H4 (cell line): Measurements from ENCODE around the gene TBL2. TPM values are rescaled to one million over a fixed set of nuclear protein-coding genes. Genes with fewer than 3 reads are reported as not detected.
"Not testable (repeated sequence)": the region's sequence is repeated elsewhere in the genome, so short reads cannot be mapped to it uniquely, and the experiment has no call there.

Experiments
- DNase-seq: peaks from one replicate; pipeline ENCODE4 v3.0.0-alpha.2; 2015; ENCODE audit warnings: low spot score
- total RNA-seq: library from RNA; depleted of rRNA; stranded (reverse); fragments of >200 nt; shearing (Covaris generic); gene quantifications from 2 replicates; pipeline ENCODE4 v1.2.3, GENCODE V29; 2014

Gene TBL2
- total RNA-seq, 1 experiment from 2014 or later, result 68.6 TPM

- no peak for DNase-seq
These were observed 28.7 kb upstream of the TBL2 start for GRCh38 chr7:73606801-73607691.

GRCh38 chr7:73605601-73606220, 27.3 kb upstream of the TBL2 start:
- DNase-seq, result no peak

- DNase-seq, result no peak
These were observed 24.6 kb upstream of the TBL2 start for GRCh38 chr7:73602721-73603651.

- no peak for DNase-seq
These were observed 21.5 kb upstream of the TBL2 start for GRCh38 chr7:73599916-73600315.

GRCh38 chr7:73599151-73599882, 20.9 kb upstream of the TBL2 start:
- no peak for DNase-seq

- no peak for DNase-seq
These were observed 19.8 kb upstream of the TBL2 start for GRCh38 chr7:73597978-73598782.

- DNase-seq, result no peak
These were observed 18.0 kb upstream of the TBL2 start for GRCh38 chr7:73596191-73597065.

GRCh38 chr7:73595358-73595757, 17.0 kb upstream of the TBL2 start:
- no peak for DNase-seq

- DNase-seq, result no peak
These were observed 15.0 kb upstream of the TBL2 start for GRCh38 chr7:73593207-73594045.

- DNase-seq, result no peak
These were observed 8.5 kb upstream of the TBL2 start for GRCh38 chr7:73586911-73587310.

- no peak for DNase-seq
These were observed 6.8 kb upstream of the TBL2 start for GRCh38 chr7:73585196-73585595.

- no peak for DNase-seq
These were observed 4.4 kb upstream of the TBL2 start for GRCh38 chr7:73582664-73583202.

GRCh38 chr7:73581006-73581405, 2.6 kb upstream of the TBL2 start:
- DNase-seq, result not testable (repeated sequence)

- no peak for DNase-seq
These were observed 595 bp downstream of the TBL2 start for GRCh38 chr7:73577627-73578341.

GRCh38 chr7:73573791-73574190, 4.6 kb downstream of the TBL2 start:
- DNase-seq, result no peak

GRCh38 chr7:73573276-73573675, 5.1 kb downstream of the TBL2 start:
- DNase-seq, result no peak

- no peak for DNase-seq
These were observed 5.6 kb downstream of the TBL2 start for GRCh38 chr7:73572767-73573186.

- DNase-seq, result no peak
These were observed 7.4 kb downstream of the TBL2 start for GRCh38 chr7:73570977-73571376.
